RWPE2 (cell line): ENCODE data around the gene MGAT4B.
A peak's percentile ranks its signal among the peaks of the same experiment; 100 is the strongest.

Source experiments
- ATAC-seq: fragments of 200-7000 bp; cut with Tn5 transposase; 3 replicates; pipeline ENCODE4 v1.9.1; 2021; ENCODE audit warnings: low read depth
- DNase-seq: peaks from one replicate; pipeline ENCODE4 v3.0.0-alpha.2; 2020; ENCODE audit warnings: low spot score
- H3K27ac ChIP-seq: fragments of 450-650 bp; 2 replicates; pipeline ENCODE4 v1.5.1; 2017; ENCODE audit warnings: mild to moderate bottlenecking; ENCODE audit not compliant: poor library complexity, severe bottlenecking
- H3K27me3 ChIP-seq: fragments of 250-450 bp; sonication (Bioruptor Pico); 2 replicates; pipeline ENCODE4 v1.5.1; 2021; ENCODE audit warnings: mild to moderate bottlenecking, moderate library complexity; ENCODE audit not compliant: insufficient read depth, poor library complexity, severe bottlenecking
- H3K36me3 ChIP-seq: fragments of 250-450 bp; sonication (Bioruptor Pico); 2 replicates; pipeline ENCODE4 v1.5.1; 2020; ENCODE audit warnings: low read depth, mild to moderate bottlenecking, moderate library complexity
- H3K4me1 ChIP-seq: fragments of 250-450 bp; sonication (Bioruptor Pico); 2 replicates; pipeline ENCODE4 v1.5.1; 2021; ENCODE audit warnings: mild to moderate bottlenecking, moderate library complexity; ENCODE audit not compliant: insufficient read depth, poor library complexity, severe bottlenecking
- H3K4me3 ChIP-seq: fragments of 250-450 bp; sonication (Bioruptor Pico); 2 replicates; pipeline ENCODE4 v1.5.1; 2021; ENCODE audit warnings: mild to moderate bottlenecking, moderate library complexity; ENCODE audit not compliant: severe bottlenecking
- H3K9me3 ChIP-seq: fragments of 250-450 bp; sonication (Bioruptor Pico); 2 replicates; pipeline ENCODE4 v1.5.1; 2021; ENCODE audit warnings: mild to moderate bottlenecking, moderate library complexity; ENCODE audit not compliant: severe bottlenecking
- CTCF ChIP-seq: fragments of 450-650 bp; IDR thresholded peaks from one replicate; pipeline ENCODE4 v1.5.1; 2017; ENCODE audit warnings: mild to moderate bottlenecking, moderate library complexity; ENCODE audit not compliant: poor library complexity, severe bottlenecking

The MGAT4B gene

GRCh38 chr5:179788193-179788854 is 18.3 kb downstream of the MGAT4B start:
- no peaks in the 10 kb centered on the region for H3K36me3 ChIP-seq
- no peaks in the 10 kb centered on the region for H3K9me3 ChIP-seq
- H3K4me1 ChIP-seq = no peaks in the 10 kb centered on the region
- H3K4me3 ChIP-seq = no peak overlapping the region
- no peaks in the 10 kb centered on the region for H3K27me3 ChIP-seq
- no peak overlapping the region for H3K27ac ChIP-seq
- no peak for TF ChIP-seq CTCF
- ATAC-seq (peak; percentile 22; the same call in 1 of the 3 replicates), DNase-seq (no peak)

GRCh38 chr5:179786861-179787260 is 19.8 kb downstream of the MGAT4B start:
- 0 out of 3 replicates have a peak, but pooled peaks have one; percentile 3 for ATAC-seq

GRCh38 chr5:179783128-179783527 is 23.5 kb downstream of the MGAT4B start:
- Histone ChIP-seq H3K27ac (no peak overlapping the region), H3K4me1 (no peaks in the 10 kb centered on the region), H3K36me3 (no peaks in the 10 kb centered on the region), H3K27me3 (no peaks in the 10 kb centered on the region), H3K4me3 (no peak overlapping the region), H3K9me3 (no peaks in the 10 kb centered on the region)
- TF ChIP-seq CTCF = no peak
- ATAC-seq (no peak), DNase-seq (no peak)

More at GRCh38 chr5:179786861-179787260, 19.8 kb downstream of the MGAT4B start:
- no peak for DNase-seq
- Histone ChIP-seq H3K27me3 (no peaks in the 10 kb centered on the region), H3K9me3 (no peaks in the 10 kb centered on the region), H3K4me1 (no peaks in the 10 kb centered on the region), H3K36me3 (no peaks in the 10 kb centered on the region), H3K4me3 (no peak overlapping the region), H3K27ac (no peak overlapping the region)
- no peak for TF ChIP-seq CTCF

- no peaks in the 10 kb centered on the region for H3K9me3 ChIP-seq
- H3K4me1 ChIP-seq = no peaks in the 10 kb centered on the region
- no peak overlapping the region for H3K4me3 ChIP-seq
- TF ChIP-seq CTCF = no peak
- no peak overlapping the region for H3K27ac ChIP-seq
- no peaks in the 10 kb centered on the region for H3K27me3 ChIP-seq
- peaks cover 10% of the 10 kb centered on the region; the same call in 1 of the 2 replicates for H3K36me3 ChIP-seq
- ATAC-seq (peak; percentile 11; the same call in 1 of the 3 replicates), DNase-seq (no peak)
Observed at GRCh38 chr5:179781846-179782245, 24.8 kb downstream of the MGAT4B start.

GRCh38 chr5:179780362-179780761 is 26.3 kb downstream of the MGAT4B start:
- ATAC-seq (no peak), DNase-seq (no peak)
- Histone ChIP-seq H3K4me3 (no peak overlapping the region), H3K36me3 (peaks cover 25% of the 10 kb centered on the region), H3K9me3 (no peaks in the 10 kb centered on the region), H3K4me1 (no peaks in the 10 kb centered on the region), H3K27ac (no peak overlapping the region), H3K27me3 (no peaks in the 10 kb centered on the region)
- TF ChIP-seq CTCF = no peak
